CD14-positive monocyte (primary cell): ENCODE results near the gene TRIM41. TPM values are rescaled to one million over a fixed set of nuclear protein-coding genes. Genes with fewer than 3 reads are reported as not detected.

Source experiments
- DNase-seq, 3 donors: peaks; one replicate each; pipeline ENCODE4 v3.0.0-alpha.2; 2011 to 2022
- H2AFZ ChIP-seq: 2 replicates; pipeline ENCODE4 v1.6.0; 2012; ENCODE audit warnings: mild to moderate bottlenecking, low read depth, low read length, inconsistent platforms; ENCODE audit not compliant: insufficient read depth, poor library complexity, severe bottlenecking
- H3K27ac ChIP-seq, 2 donors: 1 replicate in 1 of 2; 2 replicates in 1 of 2; pipeline ENCODE4 v1.5.1; 2012 to 2013; ENCODE audit warnings: low read length in 2 of 2, control low read depth in 1 of 2, inconsistent platforms in 1 of 2, low read depth in 1 of 2, mild to moderate bottlenecking in 1 of 2
- H3K27me3 ChIP-seq, 2 donors: one replicate each; pipeline versions ENCODE4 v1.6.0 to v1.6.1; 2011 to 2013; ENCODE audit warnings: low read length in 2 of 2; ENCODE audit not compliant: control insufficient read depth in 2 of 2, insufficient read depth in 2 of 2
- H3K36me3 ChIP-seq, 2 donors: replicated peaks in 1 of 2; 1 replicate in 1 of 2; 2 replicates in 1 of 2; pipeline versions ENCODE4 v1.5.1 to v1.6.1; 2012 to 2013; ENCODE audit warnings: low read length in 2 of 2, control low read depth in 1 of 2, inconsistent platforms in 1 of 2, mild to moderate bottlenecking in 1 of 2; ENCODE audit not compliant: insufficient read depth in 2 of 2, control insufficient read depth in 1 of 2
- H3K4me1 ChIP-seq, 2 donors: 1 replicate in 1 of 2; 2 replicates in 1 of 2; pipeline versions ENCODE4 v1.5.1 to v1.6.1; 2012 to 2013; ENCODE audit warnings: low read length in 2 of 2, control low read depth in 1 of 2, inconsistent platforms in 1 of 2, mild to moderate bottlenecking in 1 of 2, moderate library complexity in 1 of 2; ENCODE audit not compliant: insufficient read depth in 2 of 2, control insufficient read depth in 1 of 2
- H3K4me2 ChIP-seq: replicated peaks from 2 replicates; pipeline ENCODE3; 2012; ENCODE audit warnings: low read length, moderate library complexity, mild to moderate bottlenecking; ENCODE audit not compliant: poor library complexity, severe bottlenecking; ENCODE audit errors: extremely low read depth
- H3K4me3 ChIP-seq, 3 experiments: fragments of 200-600 bp in 1 of 3; sonication (generic) in 1 of 3; replicated peaks in 1 of 3; 1 replicate in 2 of 3; 2 replicates in 1 of 3; pipeline ENCODE4 v1.5.1; 2011 to 2013; ENCODE audit warnings: low read length in 3 of 3, mild to moderate bottlenecking in 3 of 3, control low read depth in 2 of 3, low read depth in 2 of 3, inconsistent platforms in 1 of 3, moderate library complexity in 1 of 3
- H3K79me2 ChIP-seq: 2 replicates; pipeline ENCODE4 v1.6.0; 2012; ENCODE audit warnings: mild to moderate bottlenecking, control low read depth, inconsistent platforms, low read length, moderate library complexity; ENCODE audit not compliant: insufficient read depth
- H3K9ac ChIP-seq: 2 replicates; pipeline ENCODE4 v1.6.0; 2017; ENCODE audit warnings: low read length, mild to moderate bottlenecking; ENCODE audit not compliant: insufficient read depth, poor library complexity, severe bottlenecking
- H3K9me3 ChIP-seq, 2 donors: replicated peaks in 1 of 2; 1 replicate in 1 of 2; 2 replicates in 1 of 2; pipeline versions ENCODE4 v1.5.1 to v1.6.1; 2012 to 2013; ENCODE audit warnings: low read length in 2 of 2, control low read depth in 1 of 2; ENCODE audit not compliant: control insufficient read depth in 1 of 2, insufficient read depth in 1 of 2
- H4K20me1 ChIP-seq: 2 replicates; pipeline ENCODE4 v1.6.0; 2012; ENCODE audit warnings: mild to moderate bottlenecking, low read length, control low read depth, moderate library complexity; ENCODE audit not compliant: insufficient read depth
- H3K27ac Mint-ChIP-seq, 7 donors: one replicate each; pipeline ENCODE4 v1.8.0; 2020; ENCODE audit warnings: mild to moderate bottlenecking in 7 of 7, mixed read lengths in 7 of 7, moderate library complexity in 6 of 7, inconsistent platforms in 2 of 7
- H3K27me3 Mint-ChIP-seq, 3 donors: one replicate each; pipeline ENCODE4 v1.8.0; 2021 to 2022; ENCODE audit warnings: low read depth in 3 of 3, mild to moderate bottlenecking in 3 of 3, mixed read lengths in 3 of 3, moderate library complexity in 3 of 3, inconsistent platforms in 1 of 3
- H3K36me3 Mint-ChIP-seq, 2 donors: one replicate each; pipeline ENCODE4 v1.8.0; 2020; ENCODE audit warnings: mixed read lengths in 2 of 2, inconsistent platforms in 1 of 2, mild to moderate bottlenecking in 1 of 2
- H3K4me1 Mint-ChIP-seq: one replicate; pipeline ENCODE4 v1.8.0; 2020; ENCODE audit warnings: mild to moderate bottlenecking, mixed read lengths
- H3K4me3 Mint-ChIP-seq, 2 donors: one replicate each; pipeline ENCODE4 v1.8.0; 2020; ENCODE audit warnings: mild to moderate bottlenecking in 2 of 2, mixed read lengths in 2 of 2, moderate library complexity in 1 of 2
- H3K9me3 Mint-ChIP-seq, 7 donors: one replicate each; pipeline ENCODE4 v1.8.0; 2020 to 2022; ENCODE audit warnings: mixed read lengths in 7 of 7, mild to moderate bottlenecking in 6 of 7, moderate library complexity in 6 of 7, inconsistent platforms in 2 of 7
- WGBS: methylation state at CpG from one replicate; pipeline ENCODE4 v1.1.5; 2013; ENCODE audit warnings: missing lambda C conversion rate; ENCODE audit not compliant: insufficient coverage; 5-methylcytosine and 5-hydroxymethylcytosine counted together
- intact Hi-C, 2 donors: fragments of 100-400 bp; cut with micrococcal nuclease; formaldehyde crosslinking; loops; one replicate each; pipeline versions ENCODE4 v1.15.0 to v1.15.1; 2023
- polyA plus RNA-seq, 3 donors: library from polyadenylated mRNA; depleted of rRNA in 1 of 3; unstranded in 2 of 3; stranded (reverse) in 1 of 3; fragments of 300-500 nt in 2 of 3; fragments of >200 nt in 1 of 3; fragmentation: Illumina TruSeq in 2 of 3; gene quantifications; 1 replicate in 2 of 3; 2 replicates in 1 of 3; pipeline ENCODE4 v1.2.3, GENCODE V29; 2012 to 2021
- TF ChIP-seq, protein P1 (sequence below): fragments of 200-600 bp; IDR thresholded peaks from one replicate; pipeline ENCODE4 v1.8.0; 2022; ENCODE audit warnings: antibody characterized with exemption, mild to moderate bottlenecking

Gene TRIM41
- polyA plus RNA-seq, 3 donors: 0.12 to 26.4 (median 0.24) TPM

DNA sequence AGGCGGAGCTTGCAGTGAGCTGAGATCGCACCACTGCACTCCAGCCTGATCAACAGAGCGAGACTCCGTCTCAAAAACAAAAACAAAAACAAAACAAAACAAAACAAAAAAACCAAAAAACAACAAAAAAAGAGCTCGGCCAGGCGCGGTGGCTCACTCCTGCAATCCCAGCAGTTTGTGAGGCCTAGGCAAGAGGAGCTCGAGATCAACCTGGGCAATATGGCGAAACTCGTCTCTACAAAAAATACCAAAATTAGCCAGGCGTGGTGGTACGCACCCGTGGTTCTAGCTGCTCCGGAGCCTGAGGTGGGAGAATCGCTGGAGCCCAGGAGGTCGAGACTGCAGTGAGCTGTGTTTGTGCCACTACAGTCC, 38.2 kb upstream of the TRIM41 start:
- TF ChIP-seq, protein P1, sequence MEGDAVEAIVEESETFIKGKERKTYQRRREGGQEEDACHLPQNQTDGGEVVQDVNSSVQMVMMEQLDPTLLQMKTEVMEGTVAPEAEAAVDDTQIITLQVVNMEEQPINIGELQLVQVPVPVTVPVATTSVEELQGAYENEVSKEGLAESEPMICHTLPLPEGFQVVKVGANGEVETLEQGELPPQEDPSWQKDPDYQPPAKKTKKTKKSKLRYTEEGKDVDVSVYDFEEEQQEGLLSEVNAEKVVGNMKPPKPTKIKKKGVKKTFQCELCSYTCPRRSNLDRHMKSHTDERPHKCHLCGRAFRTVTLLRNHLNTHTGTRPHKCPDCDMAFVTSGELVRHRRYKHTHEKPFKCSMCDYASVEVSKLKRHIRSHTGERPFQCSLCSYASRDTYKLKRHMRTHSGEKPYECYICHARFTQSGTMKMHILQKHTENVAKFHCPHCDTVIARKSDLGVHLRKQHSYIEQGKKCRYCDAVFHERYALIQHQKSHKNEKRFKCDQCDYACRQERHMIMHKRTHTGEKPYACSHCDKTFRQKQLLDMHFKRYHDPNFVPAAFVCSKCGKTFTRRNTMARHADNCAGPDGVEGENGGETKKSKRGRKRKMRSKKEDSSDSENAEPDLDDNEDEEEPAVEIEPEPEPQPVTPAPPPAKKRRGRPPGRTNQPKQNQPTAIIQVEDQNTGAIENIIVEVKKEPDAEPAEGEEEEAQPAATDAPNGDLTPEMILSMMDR: no peak
- Histone ChIP-seq H3K36me3 (no peaks in the 10 kb centered on the region), H3K9me3 (no peaks in the 10 kb centered on the region), H3K27ac (no peak overlapping the region), H3K27me3 (peaks cover 0 to 23% of the 10 kb centered on the region in 2 donors), H3K4me2 (no peak overlapping the region), H3K4me3 (peak overlapping the region in 1 of 3 experiments; percentile 73), H3K79me2 (no peaks in the 10 kb centered on the region), H3K9ac (no peak overlapping the region), H3K4me1 (peaks cover 37 to 40% of the 10 kb centered on the region in 2 donors), H2AFZ (peak overlapping the region; percentile 82), H4K20me1 (no peaks in the 10 kb centered on the region)
- Mint-ChIP-seq H3K4me3 (peak overlapping the region; percentile 86 to 95), H3K27me3 (peaks cover 18 to 54% (median 45%) of the 10 kb centered on the region in 3 donors), H3K27ac (no peak overlapping the region), H3K9me3 (peaks cover 0 to 5% (median 4%) of the 10 kb centered on the region in 7 donors), H3K4me1 (peaks cover 39% of the 10 kb centered on the region), H3K36me3 (no peaks in the 10 kb centered on the region)
- WGBS: 91% methylated on average over 11 of the region's 16 CpGs
- DNase-seq: no peak
- intact Hi-C loops: no loop called here

DNA sequence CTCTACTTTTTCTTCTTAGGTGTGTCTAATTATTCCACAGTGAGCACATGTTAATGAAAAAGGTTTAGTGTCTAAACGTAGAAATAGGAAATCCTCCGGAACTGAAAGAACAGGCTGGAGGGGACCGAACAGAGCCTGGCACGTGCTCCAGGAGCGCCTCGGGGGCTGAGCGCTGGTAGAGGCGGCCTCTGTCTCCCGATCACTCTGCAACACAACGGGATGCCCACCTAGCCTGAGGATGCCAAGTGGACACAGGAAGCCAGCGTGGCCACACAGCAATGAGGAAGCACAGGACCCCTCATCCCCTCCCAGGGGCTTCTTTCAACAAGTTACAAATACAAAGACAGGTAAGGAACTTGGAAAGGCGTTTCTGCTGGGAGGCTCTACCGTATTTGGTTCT, 37.5 kb upstream of the TRIM41 start:
- H3K9ac ChIP-seq: no peak overlapping the region
- DNase-seq: no peak
- TF ChIP-seq, protein P1: no peak
- H3K9me3 ChIP-seq: no peaks in the 10 kb centered on the region
- H3K27me3 ChIP-seq: peaks cover 0 to 30% of the 10 kb centered on the region in 2 donors
- H3K4me3 ChIP-seq: no peak overlapping the region
- H3K79me2 ChIP-seq: no peaks in the 10 kb centered on the region
- no peak overlapping the region for H3K4me3 Mint-ChIP-seq
- WGBS: 96% methylated on average over 11 of the region's 13 CpGs
- no peak overlapping the region for H3K27ac ChIP-seq
- no peak overlapping the region for H3K27ac Mint-ChIP-seq
- no peaks in the 10 kb centered on the region for H4K20me1 ChIP-seq
- no peak overlapping the region for H3K4me2 ChIP-seq
- H3K4me1 Mint-ChIP-seq: peaks cover 46% of the 10 kb centered on the region
- H3K9me3 Mint-ChIP-seq: peaks cover 0 to 5% (median 4%) of the 10 kb centered on the region in 7 donors
- H3K27me3 Mint-ChIP-seq: peaks cover 18 to 53% (median 47%) of the 10 kb centered on the region in 3 donors
- H3K36me3 Mint-ChIP-seq: no peaks in the 10 kb centered on the region
- intact Hi-C loops: no loop called here
- H3K4me1 ChIP-seq: peaks cover 44 to 48% of the 10 kb centered on the region in 2 donors
- H2AFZ ChIP-seq: no peak overlapping the region
- H3K36me3 ChIP-seq: no peaks in the 10 kb centered on the region
